ENCODE data around the gene PSME3IP1. TPM values are rescaled to one million over a fixed set of nuclear protein-coding genes. Genes with fewer than 3 reads are reported as not detected.

PSME3IP1 gene
- total RNA-seq, 2 experiments from 2014 or later = 106 to 113 TPM

DNA sequence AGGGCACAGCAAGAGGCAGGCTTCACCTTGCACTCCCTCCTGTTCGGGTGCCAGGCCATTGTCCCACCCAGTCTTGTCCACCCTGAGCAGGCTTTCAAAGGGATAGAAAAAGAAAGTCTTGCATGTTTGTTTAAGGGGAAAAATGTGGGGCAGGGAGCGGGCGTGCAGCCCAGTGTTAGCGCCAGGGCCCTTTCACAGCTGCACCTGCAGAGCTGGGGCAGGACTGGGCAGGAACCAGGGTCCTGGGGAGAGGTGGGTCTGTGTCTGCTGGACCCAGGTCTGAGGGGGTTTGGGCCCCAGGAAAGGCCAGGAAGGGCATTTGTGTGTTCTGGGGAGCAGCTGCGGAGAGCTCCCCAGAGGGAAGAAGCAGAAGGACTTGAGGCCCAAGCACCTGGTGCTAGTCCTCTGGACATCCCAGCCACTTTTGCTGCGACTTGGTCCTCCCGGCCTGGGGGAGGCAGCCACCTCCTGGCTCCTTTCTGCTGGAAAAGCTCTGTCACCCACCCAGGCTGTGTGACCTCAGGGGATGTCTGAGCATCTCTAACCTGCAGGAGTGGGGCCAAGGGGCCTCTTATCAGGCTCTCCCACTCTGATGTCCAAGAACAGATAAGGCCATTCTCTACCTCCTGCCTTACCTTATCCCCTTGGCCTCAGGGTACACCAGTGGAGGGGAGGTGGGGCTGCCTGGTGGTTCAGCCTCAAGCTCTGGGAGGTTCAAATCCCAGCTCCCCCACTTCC lies 44.7 kb downstream of the PSME3IP1 start:
- DNase-seq (no peak), ATAC-seq (peak; percentile 42)
- ChIA-PET CTCF (interaction anchor here (0.6 to 2.9 kb wide), 6 partner anchors 11 to 57 kb away, joined by 3 to 13 read pairs (median 5); no protein-coding TSS in a partner anchor), POLR2A (interaction anchor here (0.9 to 1.7 kb wide), 2 partner anchors 10 to 12 kb away, joined by 5 to 6 read pairs; no protein-coding TSS in a partner anchor)
- no peaks in the 10 kb centered on the region for H3K27me3 Mint-ChIP-seq (ENCODE audit: low read depth)
- no peaks in the 10 kb centered on the region for H3K9me3 Mint-ChIP-seq (ENCODE audit: insufficient read depth)
- peaks cover 14% of the 10 kb centered on the region for H3K36me3 Mint-ChIP-seq (ENCODE audit: low read depth)
- peaks cover 40% of the 10 kb centered on the region for H3K4me1 Mint-ChIP-seq (ENCODE audit: low read depth)
- H3K27ac Mint-ChIP-seq = peak overlapping the region; percentile 76
- H3K4me3 Mint-ChIP-seq = no peak overlapping the region

DNA sequence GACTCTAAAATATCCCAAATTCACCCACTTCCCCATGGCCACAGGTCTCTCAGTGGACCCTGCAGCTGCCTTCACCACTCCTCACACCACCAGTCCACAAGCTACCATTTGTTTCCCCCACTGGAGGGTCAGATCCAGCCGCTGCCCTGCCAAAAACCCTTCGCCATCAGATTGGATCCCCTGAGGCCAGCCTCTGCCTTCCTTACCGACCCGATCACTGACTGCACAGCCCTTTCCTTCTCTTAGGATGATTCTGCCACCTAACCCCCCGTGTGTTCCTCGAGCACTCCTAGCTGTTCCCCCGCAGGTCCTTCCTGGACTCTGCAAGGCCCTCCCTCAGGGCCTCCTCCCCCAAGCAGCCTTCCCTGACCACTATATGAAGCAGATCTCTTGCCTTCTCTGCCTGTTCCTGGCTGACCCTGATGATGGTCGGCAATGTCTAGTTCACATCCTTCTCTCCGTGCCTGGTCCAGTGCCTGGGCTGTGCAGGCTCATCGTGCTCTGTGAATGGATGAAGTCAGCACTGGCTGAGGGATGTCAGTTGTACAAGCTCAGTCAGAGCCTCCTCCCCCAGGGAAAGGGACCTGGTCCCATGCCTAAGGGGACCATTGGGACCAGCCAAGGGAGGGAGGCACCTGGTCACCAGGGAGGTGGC lies 47.4 kb downstream of the PSME3IP1 start:
- DNase-seq = no peak
- Mint-ChIP-seq H3K9me3 (ENCODE audit: insufficient read depth) (no peaks in the 10 kb centered on the region), H3K4me3 (no peak overlapping the region), H3K4me1 (ENCODE audit: low read depth) (peaks cover 65% of the 10 kb centered on the region), H3K27me3 (ENCODE audit: low read depth) (no peaks in the 10 kb centered on the region), H3K36me3 (ENCODE audit: low read depth) (peaks cover 14% of the 10 kb centered on the region), H3K27ac (peak overlapping the region; percentile 36)
- CTCF ChIA-PET = interaction anchor here (0.6 to 1.3 kb wide), 3 partner anchors 9 to 45 kb away, joined by 3 to 5 read pairs (median 4); no protein-coding TSS in a partner anchor
- ATAC-seq = no peak
- POLR2A ChIA-PET = no interaction called here

DNA sequence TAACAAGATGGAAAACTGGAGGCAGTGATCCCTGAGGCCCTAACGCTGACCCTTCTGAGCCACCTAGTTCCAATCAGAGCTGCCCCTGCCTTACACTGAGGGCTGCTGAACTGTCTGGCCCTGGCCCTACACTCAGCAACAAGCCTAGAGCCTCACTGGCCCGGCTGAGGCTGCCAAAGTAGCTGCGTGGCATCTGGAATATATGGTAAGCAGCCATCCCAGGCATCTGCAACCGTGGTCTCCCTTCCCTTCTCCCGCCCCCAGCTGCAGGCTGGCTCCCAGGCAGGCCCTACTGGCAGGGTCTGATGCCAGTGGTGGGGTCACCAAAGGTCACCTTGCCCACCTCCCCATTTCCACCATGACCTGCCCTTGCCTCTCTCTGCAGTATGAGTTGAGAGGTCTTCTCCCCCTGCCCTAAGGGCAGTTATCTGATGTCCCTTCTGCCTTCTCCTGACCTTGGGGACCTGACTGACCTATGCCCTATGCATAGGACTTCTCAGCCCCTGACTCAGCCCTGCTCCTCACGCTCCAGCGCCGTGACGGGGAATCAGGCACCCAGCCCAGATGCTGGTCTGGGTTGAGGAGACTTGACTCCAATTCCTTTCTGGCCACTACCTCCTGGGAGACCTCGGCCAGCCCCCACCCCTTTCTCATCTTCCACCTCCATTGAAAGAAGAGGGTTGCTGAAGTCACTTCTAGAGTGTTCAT lies 48.1 kb downstream of the PSME3IP1 start:
- no peak overlapping the region for H3K4me3 Mint-ChIP-seq
- no peak for ATAC-seq
- H3K27me3 Mint-ChIP-seq (ENCODE audit: low read depth) = no peaks in the 10 kb centered on the region
- CTCF ChIA-PET = interaction anchor here (0.6 to 1.3 kb wide), 3 partner anchors 8 to 44 kb away, joined by 3 to 5 read pairs (median 4); no protein-coding TSS in a partner anchor
- no peak for DNase-seq
- H3K27ac Mint-ChIP-seq = peak overlapping the region; percentile 36
- peaks cover 68% of the 10 kb centered on the region for H3K4me1 Mint-ChIP-seq (ENCODE audit: low read depth)
- H3K36me3 Mint-ChIP-seq (ENCODE audit: low read depth) = peaks cover 14% of the 10 kb centered on the region
- no peaks in the 10 kb centered on the region for H3K9me3 Mint-ChIP-seq (ENCODE audit: insufficient read depth)
- POLR2A ChIA-PET = no interaction called here

DNA sequence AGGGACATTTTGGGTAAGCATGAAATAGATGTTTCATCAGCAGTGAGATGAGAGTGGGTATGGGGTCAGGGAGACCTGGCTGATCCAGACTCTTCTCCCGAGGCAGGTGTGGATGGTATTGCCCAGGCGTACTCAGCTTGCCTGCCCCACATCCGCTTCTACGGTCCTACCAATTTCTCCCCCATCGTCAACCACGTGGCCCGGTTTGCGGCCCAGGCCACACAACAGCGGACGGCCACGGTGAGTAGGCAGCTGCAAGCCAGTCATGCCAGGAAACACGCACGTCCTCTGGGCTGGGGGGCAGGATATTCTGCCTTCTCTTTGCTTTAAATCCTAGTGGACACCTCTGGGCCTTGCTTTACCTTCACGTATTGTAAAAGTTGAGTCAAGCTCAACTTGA lies 48.8 kb downstream of the PSME3IP1 start:
- CTCF ChIA-PET = interaction anchor here (3.9 to 5.7 kb wide), 2 partner anchors 14 to 53 kb away, joined by 11 to 20 read pairs; no protein-coding TSS in a partner anchor
- Mint-ChIP-seq H3K27ac (peak overlapping the region; percentile 30), H3K27me3 (ENCODE audit: low read depth) (no peaks in the 10 kb centered on the region), H3K36me3 (ENCODE audit: low read depth) (peaks cover 14% of the 10 kb centered on the region), H3K4me1 (ENCODE audit: low read depth) (peaks cover 68% of the 10 kb centered on the region), H3K9me3 (ENCODE audit: insufficient read depth) (no peaks in the 10 kb centered on the region), H3K4me3 (no peak overlapping the region)
- DNase-seq = no peak
- no peak for ATAC-seq
- POLR2A ChIA-PET = interaction anchor here (1.2 kb wide), 1 partner anchor 53 kb away, joined by 3 read pairs; no protein-coding TSS in a partner anchor

DNA sequence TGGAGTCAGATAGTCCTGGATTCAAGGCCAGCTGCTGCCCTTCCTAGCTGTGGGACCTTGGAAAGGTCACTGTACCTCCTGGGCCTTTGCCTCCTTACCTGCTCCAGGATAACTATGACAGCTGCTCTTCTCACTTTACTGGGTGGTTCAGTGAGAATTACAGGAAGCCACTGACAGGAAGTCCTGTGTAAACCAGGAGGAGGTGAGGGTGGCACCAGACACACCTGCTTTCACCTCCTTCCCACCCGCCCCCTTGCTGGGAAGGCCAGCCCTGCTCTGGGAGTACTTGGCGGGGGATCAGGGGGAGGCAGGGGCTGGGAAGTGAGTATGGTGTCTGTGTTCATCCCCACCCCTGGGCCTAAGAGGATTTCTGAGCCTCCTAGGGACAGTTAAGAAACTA lies 50.9 kb downstream of the PSME3IP1 start:
- Mint-ChIP-seq H3K27me3 (ENCODE audit: low read depth) (no peaks in the 10 kb centered on the region), H3K36me3 (ENCODE audit: low read depth) (peaks cover 14% of the 10 kb centered on the region), H3K4me3 (peak overlapping the region; percentile 76), H3K9me3 (ENCODE audit: insufficient read depth) (no peaks in the 10 kb centered on the region), H3K27ac (peak overlapping the region; percentile 88), H3K4me1 (ENCODE audit: low read depth) (peaks cover 67% of the 10 kb centered on the region)
- ATAC-seq = peak; percentile 74
- ChIA-PET POLR2A (interaction anchor here (1.0 to 1.7 kb wide), 3 partner anchors 9 to 51 kb away, joined by 3 to 6 read pairs (median 5); partner anchors contain the start of genes PSME3IP1 and RSPRY1), CTCF (interaction anchor here (1.1 to 5.7 kb wide), 7 partner anchors 12 to 94 kb away, joined by 3 to 20 read pairs (median 4); no protein-coding TSS in a partner anchor)
- peak; percentile 56 for DNase-seq

DNA sequence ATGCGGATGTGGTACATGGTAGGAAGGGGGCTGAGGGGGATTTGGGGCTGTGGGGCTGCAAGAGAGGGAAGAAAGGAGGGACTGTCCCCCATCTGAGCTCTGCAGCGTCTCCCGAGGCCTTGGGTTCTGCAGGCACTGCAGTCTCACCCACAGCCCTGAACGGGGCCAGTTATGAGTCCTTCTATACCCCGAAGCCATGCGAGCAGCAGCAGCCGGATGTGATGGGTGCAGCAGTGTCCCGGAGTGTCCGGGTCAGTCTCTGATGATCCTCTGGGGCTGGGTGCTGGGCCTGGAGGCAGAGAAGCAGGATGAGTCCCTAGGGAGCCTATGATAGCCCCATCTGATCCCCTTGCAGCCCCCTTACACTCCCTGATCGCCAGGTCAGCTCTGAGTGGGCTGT lies 52.0 kb downstream of the PSME3IP1 start:
- ATAC-seq (peak; percentile 10), DNase-seq (peak; percentile 47)
- POLR2A ChIA-PET = interaction anchor here (0.7 to 1.1 kb wide), 4 partner anchors 9 to 22 kb away, joined by 3 to 6 read pairs (median 3); no protein-coding TSS in a partner anchor
- H3K27me3 Mint-ChIP-seq (ENCODE audit: low read depth) = no peaks in the 10 kb centered on the region
- no peaks in the 10 kb centered on the region for H3K9me3 Mint-ChIP-seq (ENCODE audit: insufficient read depth)
- peaks cover 11% of the 10 kb centered on the region for H3K36me3 Mint-ChIP-seq (ENCODE audit: low read depth)
- peak overlapping the region; percentile 88 for H3K27ac Mint-ChIP-seq
- CTCF ChIA-PET = interaction anchor here (1.2 to 5.7 kb wide), 4 partner anchors 17 to 50 kb away, joined by 4 to 20 read pairs (median 10); partner anchors contain the start of gene CPNE2
- H3K4me1 Mint-ChIP-seq (ENCODE audit: low read depth) = peaks cover 72% of the 10 kb centered on the region
- H3K4me3 Mint-ChIP-seq = peak overlapping the region; percentile 76

DNA sequence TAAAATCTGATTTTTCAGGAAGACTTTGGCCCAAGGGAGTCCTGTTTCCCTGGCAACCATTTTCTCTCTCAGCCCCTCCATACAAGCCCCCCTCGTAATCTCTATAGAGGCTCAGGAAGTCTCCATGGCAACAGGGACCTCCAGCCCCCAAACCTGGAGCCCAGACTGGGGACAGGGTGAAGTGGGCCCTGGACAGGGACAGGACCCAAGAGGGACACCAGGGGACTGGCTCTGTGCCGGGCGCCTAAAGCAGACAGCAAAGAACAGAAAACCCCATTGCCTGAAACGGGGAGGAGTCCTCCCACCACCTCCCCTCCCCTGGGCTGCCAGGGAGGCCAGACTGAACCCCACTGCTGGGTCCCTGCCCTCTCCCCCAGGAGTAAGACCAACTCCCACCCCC lies 52.8 kb downstream of the PSME3IP1 start:
- ChIA-PET CTCF (interaction anchor here (3.9 to 5.7 kb wide), 2 partner anchors 18 to 49 kb away, joined by 11 to 20 read pairs; no protein-coding TSS in a partner anchor), POLR2A (no interaction called here)
- Mint-ChIP-seq H3K27ac (peak overlapping the region; percentile 96), H3K4me3 (no peak overlapping the region), H3K9me3 (ENCODE audit: insufficient read depth) (no peaks in the 10 kb centered on the region), H3K4me1 (ENCODE audit: low read depth) (peaks cover 77% of the 10 kb centered on the region), H3K27me3 (ENCODE audit: low read depth) (no peaks in the 10 kb centered on the region), H3K36me3 (ENCODE audit: low read depth) (peaks cover 5% of the 10 kb centered on the region)
- DNase-seq = no peak
- ATAC-seq = no peak

DNA sequence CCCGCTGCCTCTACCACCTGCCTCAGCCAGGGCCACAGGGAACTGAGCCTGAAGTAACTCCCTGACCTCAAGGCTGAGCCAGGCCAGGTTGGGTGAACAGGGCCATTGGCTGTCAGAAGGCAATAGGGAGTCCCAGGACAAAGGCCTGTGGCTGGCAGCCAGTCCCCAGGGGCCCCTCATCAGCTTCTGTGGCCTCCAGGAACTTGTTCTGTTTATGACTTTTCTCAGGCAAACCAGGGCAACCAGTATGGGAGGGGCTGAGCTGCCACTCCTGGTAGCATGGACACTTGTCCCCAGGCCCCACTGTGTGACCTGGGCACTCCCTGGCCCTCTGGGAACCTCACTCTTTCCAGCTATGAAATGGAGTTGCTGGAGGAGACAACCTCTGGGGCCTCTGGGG lies 53.4 kb downstream of the PSME3IP1 start:
- ChIA-PET CTCF (interaction anchor here (1.4 to 5.7 kb wide), 3 partner anchors 38 to 49 kb away, joined by 3 to 20 read pairs (median 5); partner anchors contain the start of gene CPNE2), POLR2A (interaction anchor here (0.8 kb wide), 1 partner anchor 63 kb away, joined by 3 read pairs; no protein-coding TSS in a partner anchor)
- no peak for ATAC-seq
- peaks cover 82% of the 10 kb centered on the region for H3K4me1 Mint-ChIP-seq (ENCODE audit: low read depth)
- no peaks in the 10 kb centered on the region for H3K9me3 Mint-ChIP-seq (ENCODE audit: insufficient read depth)
- no peaks in the 10 kb centered on the region for H3K27me3 Mint-ChIP-seq (ENCODE audit: low read depth)
- no peak overlapping the region for H3K4me3 Mint-ChIP-seq
- no peak for DNase-seq
- peaks cover 5% of the 10 kb centered on the region for H3K36me3 Mint-ChIP-seq (ENCODE audit: low read depth)
- peak overlapping the region; percentile 96 for H3K27ac Mint-ChIP-seq

DNA sequence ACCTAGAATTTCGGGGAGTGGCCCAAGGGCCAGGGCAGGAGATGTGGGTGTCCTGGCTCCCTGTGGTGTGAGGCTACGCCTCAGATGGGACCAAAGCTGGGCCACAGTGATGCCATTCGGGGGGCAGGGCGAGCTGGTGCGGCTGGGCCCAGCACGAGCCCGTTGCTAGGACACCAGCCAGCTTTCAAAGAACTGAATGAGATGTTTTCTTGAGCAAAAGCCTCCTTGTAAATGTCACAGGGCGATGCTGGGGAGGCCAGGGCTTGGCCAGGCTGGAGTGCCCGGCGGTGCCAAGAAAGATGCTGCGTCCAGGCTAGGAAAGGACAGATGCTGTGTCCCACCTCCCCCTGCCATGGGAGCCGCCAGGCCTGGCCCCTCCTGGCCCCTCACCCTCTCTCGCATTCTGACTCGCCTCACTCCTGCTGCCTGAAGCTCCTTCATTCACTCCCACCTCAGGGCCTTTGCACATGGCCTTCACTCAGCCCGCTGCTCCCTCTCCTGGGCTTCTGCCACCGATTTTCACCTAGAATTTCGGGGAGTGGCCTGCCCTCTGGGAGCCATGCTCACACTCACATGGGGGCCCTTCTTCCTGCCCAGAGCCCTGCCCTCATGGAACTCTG lies 54.4 kb downstream of the PSME3IP1 start:
- Mint-ChIP-seq H3K4me1 (ENCODE audit: low read depth) (peaks cover 90% of the 10 kb centered on the region), H3K27me3 (ENCODE audit: low read depth) (no peaks in the 10 kb centered on the region), H3K4me3 (peak overlapping the region; percentile 16), H3K9me3 (ENCODE audit: insufficient read depth) (no peaks in the 10 kb centered on the region), H3K27ac (peak overlapping the region; percentile 96), H3K36me3 (ENCODE audit: low read depth) (peaks cover under 1% of the 10 kb centered on the region)
- CTCF ChIA-PET = interaction anchor here (1.4 to 5.7 kb wide), 3 partner anchors 38 to 48 kb away, joined by 3 to 20 read pairs (median 5); partner anchors contain the start of gene CPNE2
- POLR2A ChIA-PET = interaction anchor here (0.7 to 0.8 kb wide), 2 partner anchors 10 to 62 kb away, joined by 3 to 5 read pairs; no protein-coding TSS in a partner anchor
- DNase-seq (peak; percentile 43), ATAC-seq (no peak)

DNA sequence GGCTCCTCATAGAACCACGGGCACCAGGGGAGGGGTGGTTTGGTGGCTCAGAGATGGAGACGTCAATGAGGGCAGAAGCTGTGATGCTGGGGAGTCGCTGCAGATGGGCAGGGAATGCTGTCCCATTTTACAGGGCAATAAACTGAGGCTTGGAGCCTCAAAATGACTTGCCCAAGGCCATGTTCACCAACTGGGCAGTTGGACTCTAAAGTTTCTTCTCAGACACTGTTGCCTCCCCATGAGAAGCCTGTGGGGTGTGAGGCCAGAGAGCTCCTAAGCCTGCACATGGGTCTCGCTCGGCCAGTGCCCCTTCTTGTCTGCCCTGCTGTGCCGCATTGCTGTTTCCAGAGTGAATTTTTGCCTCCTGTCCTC lies 54.9 kb downstream of the PSME3IP1 start:
- ATAC-seq = no peak
- peaks cover 2% of the 10 kb centered on the region for H3K36me3 Mint-ChIP-seq (ENCODE audit: low read depth)
- H3K4me3 Mint-ChIP-seq = peak overlapping the region; percentile 51
- H3K27ac Mint-ChIP-seq = peak overlapping the region; percentile 96
- no peaks in the 10 kb centered on the region for H3K9me3 Mint-ChIP-seq (ENCODE audit: insufficient read depth)
- no peaks in the 10 kb centered on the region for H3K27me3 Mint-ChIP-seq (ENCODE audit: low read depth)
- DNase-seq = no peak
- ChIA-PET CTCF (interaction anchor here (1.4 to 1.7 kb wide), 2 partner anchors 38 to 39 kb away, joined by 3 to 5 read pairs; partner anchors contain the start of gene CPNE2), POLR2A (interaction anchor here (0.7 to 0.9 kb wide), 2 partner anchors 11 kb away, joined by 3 to 5 read pairs; no protein-coding TSS in a partner anchor)
- peaks cover 91% of the 10 kb centered on the region for H3K4me1 Mint-ChIP-seq (ENCODE audit: low read depth)

Measured in activated CD8-positive, alpha-beta T cell treated with anti-CD3 and anti-CD28 coated beads, Interleukin-2, amount 10 ng/mL, durations not matched to agents 7 days and 5 days (primary cell).